Keratinocyte (primary cell): ENCODE data around the gene FANCL. TPM values are rescaled to one million over a fixed set of nuclear protein-coding genes. Genes with fewer than 3 reads are reported as not detected.
"Not testable (repeated sequence)": the region's sequence is repeated elsewhere in the genome, so short reads cannot be mapped to it uniquely, and the experiment has no call there.

Experiments used
- DNase-seq: peaks from one replicate; pipeline ENCODE4 v3.0.0-alpha.2; 2011; ENCODE audit warnings: low read depth, missing footprints, low spot score
- FAIRE-seq: peaks from 2 replicates; lab custom pipeline; 2011; peaks lifted over from hg19 to GRCh38; lab: Jason Lieb, UNC
- H2AFZ ChIP-seq: 2 replicates; pipeline ENCODE4 v1.6.0; 2012; ENCODE audit warnings: low read length, control low read depth, inconsistent platforms; ENCODE audit not compliant: control insufficient read depth
- H3K27ac ChIP-seq: 2 replicates; pipeline ENCODE4 v1.5.1; 2011; ENCODE audit warnings: low read length; ENCODE audit not compliant: control insufficient read depth, insufficient read depth
- H3K27me3 ChIP-seq: 3 replicates; pipeline ENCODE4 v1.6.0; 2011; ENCODE audit warnings: low read length; ENCODE audit not compliant: control insufficient read depth, insufficient read depth; ENCODE audit errors: extremely low read depth
- H3K36me3 ChIP-seq, 2 experiments: 2 replicates in 1 of 2; 3 replicates in 1 of 2; pipeline ENCODE4 v1.5.1; 2011; ENCODE audit warnings: low read length in 2 of 2, mild to moderate bottlenecking in 1 of 2; ENCODE audit not compliant: control insufficient read depth in 2 of 2, insufficient read depth in 2 of 2; ENCODE audit errors: extremely low read depth in 1 of 2
- H3K4me1 ChIP-seq: 3 replicates; pipeline ENCODE4 v1.5.1; 2011; ENCODE audit warnings: low read length; ENCODE audit not compliant: control insufficient read depth, insufficient read depth; ENCODE audit errors: extremely low read depth
- H3K4me2 ChIP-seq: 3 replicates; pipeline ENCODE4 v1.6.0; 2011; ENCODE audit warnings: low read depth, low read length; ENCODE audit not compliant: control insufficient read depth, insufficient read depth; ENCODE audit errors: extremely low read depth
- H3K4me3 ChIP-seq, 3 experiments: fragments of 200-600 bp in 1 of 3; sonication (generic) in 1 of 3; 2 replicates in 2 of 3; 3 replicates in 1 of 3; pipeline ENCODE4 v1.5.1; 2011 to 2016; ENCODE audit warnings: low read length in 3 of 3, mild to moderate bottlenecking in 3 of 3, control low read depth in 2 of 3, inconsistent platforms in 1 of 3, low read depth in 1 of 3, mixed read lengths in 1 of 3, mixed run types in 1 of 3, moderate library complexity in 1 of 3; ENCODE audit not compliant: control insufficient read depth in 2 of 3, insufficient read depth in 2 of 3; ENCODE audit errors: extremely low read depth in 1 of 3
- H3K79me2 ChIP-seq: 2 replicates; pipeline ENCODE4 v1.6.0; 2012; ENCODE audit warnings: low read length; ENCODE audit not compliant: control insufficient read depth, insufficient read depth
- H3K9ac ChIP-seq: 3 replicates; pipeline ENCODE4 v1.6.0; 2011; ENCODE audit warnings: low read length; ENCODE audit not compliant: control insufficient read depth, insufficient read depth; ENCODE audit errors: extremely low read depth
- H3K9me1 ChIP-seq: 3 replicates; pipeline ENCODE4 v1.6.0; 2011; ENCODE audit warnings: low read length; ENCODE audit not compliant: control insufficient read depth, insufficient read depth; ENCODE audit errors: extremely low read depth
- H3K9me3 ChIP-seq: 2 replicates; pipeline ENCODE4 v1.5.1; 2012; ENCODE audit warnings: low read depth, low read length; ENCODE audit not compliant: control insufficient read depth
- H4K20me1 ChIP-seq: 3 replicates; pipeline ENCODE4 v1.6.0; 2011; ENCODE audit warnings: low read length; ENCODE audit not compliant: control insufficient read depth, insufficient read depth; ENCODE audit errors: extremely low read depth
- CTCF ChIP-seq, 3 experiments: IDR thresholded peaks in 1 of 3; conservative IDR thresholded peaks in 1 of 3; optimal IDR thresholded peaks in 1 of 3; 2 replicates in 2 of 3; 3 replicates in 1 of 3; pipeline versions ENCODE3 to v1.5.1; 2011; ENCODE audit warnings: low read length in 3 of 3, mild to moderate bottlenecking in 3 of 3, moderate library complexity in 2 of 3, control low read depth in 1 of 3, inconsistent platforms in 1 of 3; ENCODE audit not compliant: insufficient read depth in 2 of 3; ENCODE audit errors: extremely low read depth in 1 of 3
- EZH2 ChIP-seq: IDR thresholded peaks from one replicate; pipeline ENCODE4 v1.6.1; 2012; ENCODE audit warnings: inconsistent platforms, mild to moderate bottlenecking, low read length, moderate library complexity
- dilution Hi-C: fragments of 300-500 bp; cut with MboI; formaldehyde crosslinking; loops from one replicate; pipeline ENCODE4 v1.7.0; 2020; ENCODE audit warnings: low sequenced_read_pairs; ENCODE audit not compliant: extremely low pct_ligation_motif_present
- polyA plus RNA-seq, 5 experiments: library from polyadenylated mRNA; depleted of rRNA in 3 of 5; stranded (reverse) in 3 of 5; stranded (forward) in 1 of 5; unstranded in 1 of 5; fragments of >200 nt; gene quantifications; 1 replicate in 1 of 5; 2 replicates in 3 of 5; 3 replicates in 1 of 5; pipeline versions ENCODE4 v1.2.1 to v1.2.3, GENCODE V29; 2011 to 2012; ENCODE audit warnings: missing spikeins in 2 of 5, low read depth in 1 of 5, low replicate concordance in 1 of 5

The FANCL gene
- polyA plus RNA-seq, 1 donor (not counting 4 experiments of a cell fraction or from before 2014, with no cell fraction given), result 15.1 TPM

GRCh38 chr2:58261209-58261608 lies 20.1 kb upstream of the FANCL start:
- Histone ChIP-seq H3K9ac (no peak overlapping the region), H3K36me3 (no peaks in the 10 kb centered on the region), H3K27ac (no peak overlapping the region), H3K79me2 (no peaks in the 10 kb centered on the region), H2AFZ (no peak overlapping the region), H3K27me3 (no peaks in the 10 kb centered on the region), H3K4me3 (no peak overlapping the region), H3K9me3 (no peaks in the 10 kb centered on the region), H4K20me1 (no peaks in the 10 kb centered on the region), H3K4me1 (no peaks in the 10 kb centered on the region), H3K4me2 (no peak overlapping the region), H3K9me1 (no peaks in the 10 kb centered on the region)
- DNase-seq, result no peak
- TF ChIP-seq EZH2 (no peak), CTCF (optimal IDR thresholded peaks at IDR 0.05 in 1 of 3, IDR thresholded peaks at IDR 0.05 in 1 of 3, conservative IDR thresholded peaks at IDR 0.05 in 1 of 3; ENCODE audit: extremely low read depth in 1 of 3, insufficient read depth in 2 of 3, low read length in 3 of 3) (no peak)
- no peak for FAIRE-seq
- dilution Hi-C loops, result no loop called here

GRCh38 chr2:58258456-58258855 lies 17.3 kb upstream of the FANCL start:
- H3K9ac ChIP-seq, FAIRE-seq, H2AFZ ChIP-seq, dilution Hi-C loops, H3K27ac ChIP-seq, H3K79me2 ChIP-seq, H3K9me3 ChIP-seq, H3K4me3 ChIP-seq, H3K36me3 ChIP-seq, H4K20me1 ChIP-seq, H3K4me1 ChIP-seq, H3K9me1 ChIP-seq, H3K27me3 ChIP-seq, DNase-seq, H3K4me2 ChIP-seq: not testable (repeated sequence)

GRCh38 chr2:58251331-58252201 lies 10.4 kb upstream of the FANCL start:
- DNase-seq, H3K4me1 ChIP-seq, H3K27me3 ChIP-seq, H3K9me1 ChIP-seq, H3K79me2 ChIP-seq, H3K4me2 ChIP-seq, H3K36me3 ChIP-seq, H2AFZ ChIP-seq, FAIRE-seq, H3K27ac ChIP-seq, H3K4me3 ChIP-seq, dilution Hi-C loops, H3K9ac ChIP-seq, H4K20me1 ChIP-seq, H3K9me3 ChIP-seq: not testable (repeated sequence)
